ENCODE results near the gene CLEC16A.

- TF ChIP-seq POLR2A (IDR thresholded peaks at IDR 0.05) (no peak), CTCF (IDR thresholded peaks at IDR 0.05) (no peak)
Measured at GRCh38 chr16:11053916-11054460, 109.6 kb downstream of the CLEC16A start.

All from thyroid gland (tissue), 4 donors.